IPS DF 4.7 (cell line): ENCODE results near the gene RNASEH2C.
"Not testable (repeated sequence)": the region's sequence is repeated elsewhere in the genome, so short reads cannot be mapped to it uniquely, and the experiment has no call there.

Source experiments
- DNase-seq: peaks from one replicate; pipeline ENCODE4 v3.0.0-alpha.2; 2013; ENCODE audit warnings: low spot score; ENCODE audit errors: extremely low read depth

The RNASEH2C gene

GRCh38 chr11:65720211-65720934 is at the start of gene RNASEH2C:
Gene RNASEH2C (minus strand): TSS chr11:65720798. CDS start chr11:65720758, 40 bp downstream.
- DNase-seq: no peak

DNA sequence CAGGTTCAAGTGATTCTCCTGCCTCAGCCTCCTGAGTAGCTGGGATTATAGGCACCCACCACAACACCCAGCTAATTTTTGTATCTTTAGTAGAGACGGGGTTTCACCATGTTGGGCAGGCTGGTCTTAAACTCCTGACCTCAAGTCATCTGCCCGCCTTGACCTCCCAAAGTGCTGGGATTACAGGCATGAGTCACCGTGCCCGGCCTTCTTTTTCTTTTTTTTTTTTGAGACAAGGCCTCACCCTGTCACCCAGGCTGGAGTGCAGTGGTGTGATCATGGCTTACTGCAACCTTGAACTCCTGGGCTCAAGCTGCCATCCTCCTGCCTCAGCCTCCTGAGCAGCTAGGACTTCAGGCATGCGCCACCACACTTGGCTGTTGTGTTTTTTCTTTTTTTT is 47.2 kb upstream of the RNASEH2C start:
- DNase-seq: not testable (repeated sequence)

GRCh38 chr11:65767406-65767805 is 46.8 kb upstream of the RNASEH2C start:
- DNase-seq: no peak

- no peak for DNase-seq
Measured at GRCh38 chr11:65766535-65766934, 45.9 kb upstream of the RNASEH2C start.

- no peak for DNase-seq
Measured at GRCh38 chr11:65764434-65764833, 43.8 kb upstream of the RNASEH2C start.

DNA sequence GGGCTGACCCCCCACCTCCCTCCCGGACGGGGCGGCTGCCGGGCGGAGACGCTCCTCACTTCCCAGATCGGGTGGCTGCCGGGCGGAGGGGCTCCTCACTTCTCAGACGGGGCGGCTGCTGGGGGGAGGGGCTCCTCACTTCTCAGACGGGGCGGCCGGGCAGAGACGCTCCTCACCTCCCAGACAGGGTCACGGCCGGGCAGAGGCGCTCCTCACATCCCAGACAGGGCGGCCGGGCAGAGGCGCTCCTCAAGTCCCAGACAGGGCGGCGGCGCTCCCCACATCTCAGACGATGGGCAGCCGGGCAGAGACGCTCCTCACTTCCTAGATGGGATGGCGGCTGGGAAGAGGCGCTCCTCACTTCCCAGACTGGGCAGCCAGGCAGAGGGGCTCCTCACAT is 42.2 kb upstream of the RNASEH2C start:
- not testable (repeated sequence) for DNase-seq

GRCh38 chr11:65762169-65762568 is 41.6 kb upstream of the RNASEH2C start:
- DNase-seq: not testable (repeated sequence)

- no peak for DNase-seq
Measured at GRCh38 chr11:65745049-65745448, 24.5 kb upstream of the RNASEH2C start.

DNA sequence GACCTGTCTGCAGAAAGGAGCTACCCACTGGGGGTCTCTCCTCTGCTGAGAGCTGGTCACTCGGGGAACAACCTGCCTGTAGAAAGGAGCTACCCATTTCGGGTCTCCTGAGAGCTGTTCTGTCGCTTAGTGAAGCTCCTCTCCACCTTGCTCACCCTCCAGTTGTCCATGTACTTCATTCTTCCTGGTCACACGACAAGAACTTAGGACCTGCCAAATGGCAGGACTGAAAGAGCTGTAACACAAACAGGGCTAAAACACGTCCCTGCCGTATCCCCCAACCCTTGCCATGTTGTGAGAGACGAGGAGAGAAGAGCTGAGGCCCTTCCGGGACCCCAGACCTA is 24.1 kb upstream of the RNASEH2C start:
- DNase-seq: no peak

DNA sequence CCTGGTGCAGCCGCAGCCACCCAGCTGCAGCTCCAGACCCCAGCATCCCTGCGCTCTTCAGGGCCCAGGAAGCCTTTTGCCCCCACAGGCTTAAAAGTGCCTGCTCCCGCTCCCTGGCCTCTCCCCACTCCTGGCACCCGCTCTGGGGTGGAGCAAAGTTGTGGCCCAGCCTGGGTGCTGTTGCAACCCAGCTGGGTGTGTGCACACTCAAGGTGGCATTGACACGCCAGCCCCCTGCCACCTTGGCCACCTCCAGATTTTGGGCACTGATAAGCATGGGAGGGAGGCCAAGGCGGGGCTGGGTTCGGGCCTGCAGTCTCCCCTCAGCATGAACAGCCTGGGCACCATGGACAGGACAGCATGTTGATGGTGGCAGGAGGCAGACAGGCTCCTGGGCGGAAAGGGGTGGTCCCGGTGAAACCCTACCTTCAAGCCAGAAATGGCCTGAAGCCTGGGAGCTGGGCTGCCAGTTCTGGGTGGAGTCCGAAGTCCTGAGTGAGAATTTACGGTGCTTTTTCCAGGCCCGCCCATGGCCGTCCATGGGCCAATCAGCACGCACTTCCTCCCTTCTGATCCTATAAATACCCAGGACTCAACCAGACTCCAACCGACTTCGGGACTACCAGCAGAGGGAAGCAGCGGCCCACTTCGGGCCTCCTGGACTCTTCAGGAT is 23.6 kb upstream of the RNASEH2C start:
- DNase-seq: no peak

- no peak for DNase-seq
Measured at GRCh38 chr11:65743681-65744025, 23.1 kb upstream of the RNASEH2C start.

- no peak for DNase-seq
Measured at GRCh38 chr11:65742353-65742752, 21.8 kb upstream of the RNASEH2C start.

DNA sequence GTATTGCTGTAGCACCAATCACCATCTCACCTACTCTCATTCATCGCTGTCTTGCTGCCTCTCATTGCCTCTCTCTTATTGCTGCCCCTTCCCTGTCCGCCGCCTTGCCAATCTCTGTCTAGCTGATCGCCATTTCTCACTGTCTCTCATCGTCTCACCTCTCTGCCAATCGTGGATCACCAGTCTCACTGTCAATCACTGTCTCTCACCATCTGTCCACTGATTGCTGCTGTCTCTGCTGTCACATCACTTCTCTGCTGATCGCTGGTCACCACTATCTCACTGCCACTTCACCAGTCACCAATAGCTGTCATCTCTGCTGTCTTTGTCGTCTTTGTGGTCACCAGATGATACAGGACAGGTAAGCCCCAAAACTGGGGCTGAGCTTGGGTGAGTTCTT is 20.6 kb upstream of the RNASEH2C start:
- DNase-seq: no peak

DNA sequence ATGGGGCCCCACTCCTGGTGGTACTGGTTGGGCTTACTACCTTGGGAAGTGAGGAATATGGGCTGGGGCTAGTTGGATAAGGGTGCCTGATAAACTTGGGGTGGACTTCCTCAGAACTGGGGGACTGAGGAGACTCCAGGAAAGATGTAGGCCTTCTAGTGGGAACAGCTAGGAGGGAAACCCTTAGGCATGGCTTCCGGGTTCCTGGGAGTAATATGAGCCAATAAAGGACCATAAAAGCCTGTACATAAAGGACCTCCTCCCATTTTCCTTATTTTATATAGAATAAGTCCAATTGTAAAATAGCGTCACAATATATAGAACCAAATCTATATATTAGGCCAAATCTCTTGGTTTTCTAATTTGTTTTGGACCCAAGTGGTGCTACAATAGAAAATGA is 18.4 kb upstream of the RNASEH2C start:
- no peak for DNase-seq

DNA sequence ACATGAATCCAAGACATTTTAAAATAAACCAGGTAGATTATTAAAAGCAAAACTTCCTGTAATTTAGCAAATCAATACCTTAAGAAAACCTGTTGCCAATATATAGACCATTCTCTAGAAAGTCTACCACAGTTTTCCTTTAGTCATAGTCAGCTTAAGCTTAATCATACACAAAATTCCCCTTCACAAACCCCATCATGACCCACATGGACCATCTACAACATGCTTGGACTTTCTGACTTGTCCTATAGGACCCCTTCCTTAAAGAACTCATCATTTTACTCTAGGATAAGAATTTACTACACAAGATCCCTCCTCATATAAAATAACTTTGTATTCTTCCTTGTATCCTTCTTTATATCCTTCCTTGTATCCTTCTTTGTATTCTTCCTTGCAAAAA is 16.2 kb upstream of the RNASEH2C start:
- no peak for DNase-seq

DNA sequence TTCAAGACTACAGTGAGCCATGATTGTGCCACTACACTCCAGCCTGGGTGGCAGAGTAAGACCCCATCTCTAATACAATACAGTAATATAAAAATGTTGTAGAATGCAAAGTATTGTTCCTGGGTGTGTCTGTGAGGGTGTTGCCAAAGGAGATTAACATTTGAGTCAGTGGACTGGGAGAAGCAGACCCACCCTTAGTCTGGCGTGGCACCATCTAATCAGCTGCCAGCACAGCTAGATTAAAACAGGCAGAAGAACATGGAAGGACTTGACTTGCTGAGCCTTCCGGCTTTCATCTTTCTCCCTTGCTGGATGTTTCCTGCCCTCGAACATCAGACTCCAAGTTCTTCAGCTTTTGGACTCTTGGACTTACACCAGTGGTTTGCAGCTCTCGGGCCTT is 14.5 kb upstream of the RNASEH2C start:
- not testable (repeated sequence) for DNase-seq

- DNase-seq: no peak
Measured at GRCh38 chr11:65730461-65730860, 9.9 kb upstream of the RNASEH2C start.

GRCh38 chr11:65727865-65728264 is 7.3 kb upstream of the RNASEH2C start:
- no peak for DNase-seq

- DNase-seq: no peak
Measured at GRCh38 chr11:65726660-65727059, 6.1 kb upstream of the RNASEH2C start.

GRCh38 chr11:65722261-65722660 is 1.7 kb upstream of the RNASEH2C start:
- DNase-seq: no peak

DNA sequence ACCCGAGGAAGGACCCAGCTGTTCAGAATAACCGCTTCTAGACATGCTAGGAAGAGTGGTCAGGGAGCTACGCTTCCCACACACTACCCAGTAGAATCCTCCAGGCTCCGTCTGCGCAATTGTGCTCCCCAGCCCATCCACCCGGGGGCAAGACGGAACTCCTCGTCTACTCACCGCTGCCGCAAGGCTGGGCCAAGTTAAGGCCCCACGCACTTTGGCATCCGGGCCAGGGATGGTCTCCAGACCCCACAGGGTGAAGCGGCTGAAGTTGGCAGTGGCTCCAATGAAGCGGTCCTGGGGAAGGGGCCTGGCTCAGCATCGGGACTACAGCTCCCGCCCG is 757 bp downstream of the RNASEH2C start:
- no peak for DNase-seq

DNA sequence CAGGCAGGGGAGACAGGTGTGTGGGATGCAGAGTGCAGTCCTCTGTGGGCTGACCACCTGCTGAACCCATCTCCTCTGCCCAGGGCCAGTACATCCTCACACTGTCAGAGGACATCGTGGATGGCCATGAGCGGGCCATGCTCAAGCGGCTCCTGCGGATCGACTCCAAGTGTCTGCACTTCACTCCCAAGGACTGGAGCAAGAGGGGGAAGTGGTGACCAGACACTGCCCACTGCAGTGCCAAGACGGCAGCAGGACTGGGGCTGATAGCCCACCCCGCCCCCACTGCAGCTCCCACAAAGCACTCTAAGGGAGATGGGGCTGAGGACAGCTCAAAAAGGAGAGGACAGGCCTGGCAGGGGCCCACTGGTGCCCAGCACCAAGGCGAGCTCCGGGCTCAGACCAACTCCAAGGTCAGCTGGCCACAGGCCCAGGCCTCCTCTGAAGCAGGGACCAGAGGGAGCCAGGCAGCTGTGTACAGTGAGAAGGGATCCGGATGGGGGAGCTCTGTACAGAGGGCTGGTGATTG is 1.6 kb downstream of the RNASEH2C start:
- no peak for DNase-seq

DNA sequence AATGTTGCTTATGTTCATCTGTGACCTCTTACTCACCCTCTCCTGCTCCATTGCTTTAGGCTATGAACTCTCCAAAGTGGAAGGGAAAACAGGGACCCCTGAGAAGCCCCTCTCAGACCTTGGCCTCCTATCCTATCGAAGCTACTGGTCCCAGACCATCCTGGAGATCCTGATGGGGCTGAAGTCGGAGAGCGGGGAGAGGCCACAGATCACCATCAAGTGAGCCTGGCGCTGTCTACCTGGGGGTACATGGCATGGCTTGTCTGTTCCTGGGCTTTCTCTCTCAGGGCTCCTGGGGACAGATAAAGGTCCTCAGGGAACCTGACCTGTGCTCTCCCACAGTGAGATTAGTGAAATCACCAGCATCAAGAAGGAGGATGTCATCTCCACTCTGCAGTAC is 2.1 kb downstream of the RNASEH2C start:
- no peak for DNase-seq
